ENCODE data around the gene GNG12. TPM values are rescaled to one million over a fixed set of nuclear protein-coding genes. Genes with fewer than 3 reads are reported as not detected.

The GNG12 gene
- total and polyA plus RNA-seq, 10 donors, result 15.2 to 102 (median 76.2) TPM

DNA sequence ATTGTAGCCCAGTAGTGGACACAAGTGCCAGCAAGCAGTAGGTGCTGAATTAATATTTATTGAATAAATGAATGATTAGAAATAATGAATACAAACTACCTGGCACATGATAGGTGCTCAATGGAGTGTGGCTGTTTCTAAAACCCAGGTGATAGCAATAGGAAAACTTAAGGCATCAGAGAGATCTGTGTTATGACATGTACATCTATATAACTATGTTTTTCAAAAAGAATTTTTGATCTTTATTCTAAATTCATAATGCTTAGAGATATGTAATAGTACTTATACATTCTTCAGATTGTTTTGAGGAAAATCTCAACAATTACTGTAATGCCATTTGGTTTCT is 143.3 kb downstream of the GNG12 start:
- Histone ChIP-seq H3K36me3 (peaks cover 0 to 29% (median 9%) of the 10 kb centered on the region in 6 donors), H3K4me1 (peaks cover 7 to 40% (median 27%) of the 10 kb centered on the region in 6 donors), H3K9me3 (no peaks in the 10 kb centered on the region), H3K27ac (no peak overlapping the region), H3K27me3 (replicated peaks in 1 of 7) (no peaks in the 10 kb centered on the region), H3K4me3 (no peak overlapping the region)
- intact Hi-C loops (cut with DNase I; ENCODE audit: low total_unique reads), result no loop called here
- TF ChIP-seq POLR2A (IDR thresholded peaks at IDR 0.05) (no peak), POLR2AphosphoS5 (IDR thresholded peaks at IDR 0.05) (no peak)
- TF ChIP-seq, protein P1, sequence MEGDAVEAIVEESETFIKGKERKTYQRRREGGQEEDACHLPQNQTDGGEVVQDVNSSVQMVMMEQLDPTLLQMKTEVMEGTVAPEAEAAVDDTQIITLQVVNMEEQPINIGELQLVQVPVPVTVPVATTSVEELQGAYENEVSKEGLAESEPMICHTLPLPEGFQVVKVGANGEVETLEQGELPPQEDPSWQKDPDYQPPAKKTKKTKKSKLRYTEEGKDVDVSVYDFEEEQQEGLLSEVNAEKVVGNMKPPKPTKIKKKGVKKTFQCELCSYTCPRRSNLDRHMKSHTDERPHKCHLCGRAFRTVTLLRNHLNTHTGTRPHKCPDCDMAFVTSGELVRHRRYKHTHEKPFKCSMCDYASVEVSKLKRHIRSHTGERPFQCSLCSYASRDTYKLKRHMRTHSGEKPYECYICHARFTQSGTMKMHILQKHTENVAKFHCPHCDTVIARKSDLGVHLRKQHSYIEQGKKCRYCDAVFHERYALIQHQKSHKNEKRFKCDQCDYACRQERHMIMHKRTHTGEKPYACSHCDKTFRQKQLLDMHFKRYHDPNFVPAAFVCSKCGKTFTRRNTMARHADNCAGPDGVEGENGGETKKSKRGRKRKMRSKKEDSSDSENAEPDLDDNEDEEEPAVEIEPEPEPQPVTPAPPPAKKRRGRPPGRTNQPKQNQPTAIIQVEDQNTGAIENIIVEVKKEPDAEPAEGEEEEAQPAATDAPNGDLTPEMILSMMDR (IDR thresholded peaks at IDR 0.05 in 8 of 11, conservative IDR thresholded peaks at IDR 0.05 in 3 of 11), result no peak
- DNase-seq, result no peak

DNA sequence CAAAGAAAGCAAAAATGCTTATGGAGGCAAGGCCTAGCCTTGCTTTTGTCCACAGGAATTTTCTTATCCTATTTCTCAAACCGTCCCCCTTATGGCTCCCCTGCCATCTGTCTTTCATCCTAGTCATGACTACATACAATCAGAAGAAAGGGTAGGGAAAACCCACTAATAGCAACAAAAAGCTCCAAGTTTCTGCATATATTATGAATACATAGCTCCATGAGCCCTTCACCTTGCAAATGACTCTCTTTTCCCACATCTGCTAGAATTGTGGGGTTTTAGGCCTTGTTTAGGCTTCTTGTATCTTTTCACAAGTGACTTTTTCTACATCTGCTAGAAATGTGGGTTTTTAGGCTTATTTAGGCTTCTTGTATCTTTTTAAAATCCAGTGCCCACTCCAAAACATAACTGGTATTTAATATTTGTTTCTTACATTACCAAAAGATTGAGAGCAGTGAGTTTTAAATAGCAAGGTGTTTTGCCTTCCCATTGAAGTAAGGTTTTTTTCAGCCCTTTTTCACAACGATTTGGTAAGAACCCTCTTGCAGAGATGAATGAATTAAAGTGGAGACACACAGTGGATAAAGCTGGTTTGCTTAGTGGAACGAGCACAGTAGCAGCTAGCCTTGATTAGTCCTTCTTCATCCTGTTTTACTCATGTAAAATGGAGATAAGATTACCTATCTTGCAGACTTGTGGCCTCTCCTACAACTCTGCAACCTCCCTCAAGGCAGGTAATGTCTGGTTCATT is 143.8 kb downstream of the GNG12 start:
- H3K27me3 ChIP-seq (replicated peaks in 1 of 7), result no peaks in the 10 kb centered on the region
- WGBS, 5 donors, result 53 to 81% (median 69%) methylated on average over 3 of the region's 3 CpGs
- peaks cover 0 to 29% (median 9%) of the 10 kb centered on the region in 6 donors for H3K36me3 ChIP-seq
- H3K4me3 ChIP-seq, result no peak overlapping the region
- H3K27ac ChIP-seq, result peak overlapping the region in 6 of 8 donors; percentile 39 to 97 (median 94)
- no peak for TF ChIP-seq POLR2AphosphoS5 (IDR thresholded peaks at IDR 0.05)
- TF ChIP-seq, protein P1 (IDR thresholded peaks at IDR 0.05 in 8 of 11, conservative IDR thresholded peaks at IDR 0.05 in 3 of 11), result no peak
- TF ChIP-seq POLR2A (IDR thresholded peaks at IDR 0.05), result no peak
- no peaks in the 10 kb centered on the region for H3K9me3 ChIP-seq
- peaks cover 7 to 43% (median 31%) of the 10 kb centered on the region in 6 donors for H3K4me1 ChIP-seq
- no peak for DNase-seq
- intact Hi-C loops (cut with DNase I; ENCODE audit: low total_unique reads), result loop anchor here (10.0 kb wide), 1 partner anchor 65 kb away; no protein-coding TSS in a partner anchor

- Histone ChIP-seq H3K27ac (peak overlapping the region in 6 of 8 donors; percentile 39 to 97 (median 94)), H3K4me1 (peaks cover 7 to 51% (median 38%) of the 10 kb centered on the region in 6 donors), H3K4me3 (peak overlapping the region in 1 of 8 donors; percentile 92), H3K9me3 (no peaks in the 10 kb centered on the region), H3K36me3 (peaks cover 0 to 29% (median 9%) of the 10 kb centered on the region in 6 donors), H3K27me3 (replicated peaks in 1 of 7) (no peaks in the 10 kb centered on the region)
- intact Hi-C loops (cut with DNase I; ENCODE audit: low total_unique reads), result loop anchor here (10.0 kb wide), 1 partner anchor 66 kb away; no protein-coding TSS in a partner anchor
- 39 to 61% (median 50%) methylated on average over 3 of the region's 3 CpGs for WGBS, 5 donors
- TF ChIP-seq, protein P1 (IDR thresholded peaks at IDR 0.05 in 8 of 11, conservative IDR thresholded peaks at IDR 0.05 in 3 of 11), result no peak
- peak in 1 of 3 donors; percentile 17 for TF ChIP-seq POLR2AphosphoS5 (IDR thresholded peaks at IDR 0.05)
- DNase-seq, result no peak
Observed at GRCh38 chr1:67688526-67689219, 144.6 kb downstream of the GNG12 start.

- Histone ChIP-seq H3K36me3 (peaks cover 0 to 29% (median 9%) of the 10 kb centered on the region in 6 donors), H3K9me3 (no peaks in the 10 kb centered on the region), H3K4me1 (peaks cover 7 to 60% (median 42%) of the 10 kb centered on the region in 6 donors), H3K27ac (peak overlapping the region in 6 of 8 donors; percentile 85 to 97 (median 94)), H3K4me3 (peak overlapping the region in 4 of 8 donors; percentile 92 to 97 (median 94)), H3K27me3 (replicated peaks in 1 of 7) (no peaks in the 10 kb centered on the region)
- TF ChIP-seq POLR2A (IDR thresholded peaks at IDR 0.05), result no peak
- TF ChIP-seq, protein P1 (IDR thresholded peaks at IDR 0.05 in 8 of 11, conservative IDR thresholded peaks at IDR 0.05 in 3 of 11), result no peak
- TF ChIP-seq POLR2AphosphoS5 (IDR thresholded peaks at IDR 0.05), result peak in 1 of 3 donors; percentile 31
- DNase-seq, result no peak
- WGBS, 5 donors, result 51 to 80% (median 69%) methylated on average over 4 of the region's 4 CpGs
- intact Hi-C loops (cut with DNase I; ENCODE audit: low total_unique reads), result loop anchor here (10.0 kb wide), 1 partner anchor 67 kb away; no protein-coding TSS in a partner anchor
Observed at GRCh38 chr1:67687649-67688048, 145.6 kb downstream of the GNG12 start.
